HG02970 (cell line): ENCODE measurements around the gene HSPH1.

Experiments used
- ATAC-seq: cut with Tn5 transposase; IDR thresholded peaks from one replicate; pipeline ENCODE4 v1.9.1; 2021; ENCODE audit warnings: mild to moderate bottlenecking, moderate library complexity, moderate number of reproducible peaks; ENCODE audit not compliant: unreplicated experiment, low FRiP score

Gene HSPH1

GRCh38 chr13:31161557-31162150 lies at the start of gene HSPH1:
Gene HSPH1 (minus strand): TSS chr13:31161904. CDS start chr13:31161582, 322 bp downstream.
- peak; percentile 88 for ATAC-seq

DNA sequence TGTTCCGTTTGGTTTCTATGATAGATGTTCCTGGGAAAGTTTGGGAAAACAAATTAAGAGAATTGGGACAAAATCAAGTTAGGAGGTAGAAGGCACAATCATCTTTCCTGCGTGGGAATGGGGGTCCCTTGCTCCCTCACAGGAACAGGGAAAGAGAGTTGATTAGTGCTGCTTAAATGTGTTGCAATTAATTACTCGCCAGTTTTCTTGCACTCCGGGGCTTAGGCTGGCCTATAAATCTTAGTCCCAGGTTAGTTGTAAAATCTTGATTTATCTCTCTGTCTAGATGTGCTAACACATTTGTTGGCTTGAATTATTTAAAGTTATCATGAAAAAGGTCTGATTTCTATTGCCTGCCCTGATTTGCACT lies 48.1 kb upstream of the HSPH1 start:
- ATAC-seq, result no peak

DNA sequence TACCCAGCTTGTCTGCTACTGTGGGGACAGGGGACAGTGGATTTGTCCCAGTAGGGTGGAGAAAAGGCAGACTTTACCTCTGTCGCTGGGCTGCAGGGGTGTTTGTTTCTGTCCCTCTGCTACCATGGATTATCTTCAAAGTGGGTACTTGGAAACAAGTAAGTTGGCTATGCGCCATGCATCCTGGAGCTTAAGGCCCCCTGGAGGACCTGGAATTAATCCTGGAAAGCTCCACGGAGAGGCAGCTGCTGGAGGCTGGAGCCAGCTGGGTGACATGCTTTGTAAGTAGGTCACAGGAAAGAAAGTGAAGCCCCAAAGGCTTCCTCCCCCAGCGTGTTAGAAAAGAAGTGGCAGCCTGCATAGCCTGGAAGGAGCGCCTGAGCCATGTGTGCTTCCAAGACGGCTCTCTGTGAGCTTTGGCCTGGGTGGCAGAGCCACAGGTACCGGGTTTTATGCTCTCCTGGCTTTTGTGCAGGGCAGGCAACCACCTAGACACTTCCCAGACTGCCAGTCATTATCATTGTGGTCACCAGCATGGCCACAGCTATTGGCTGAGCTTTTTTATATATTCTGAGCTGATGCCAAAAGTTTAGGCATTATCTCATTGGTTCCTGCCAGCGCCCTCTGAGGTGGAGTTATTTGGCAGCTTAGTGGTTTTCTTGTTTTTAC lies 47.6 kb upstream of the HSPH1 start:
- ATAC-seq, result no peak

DNA sequence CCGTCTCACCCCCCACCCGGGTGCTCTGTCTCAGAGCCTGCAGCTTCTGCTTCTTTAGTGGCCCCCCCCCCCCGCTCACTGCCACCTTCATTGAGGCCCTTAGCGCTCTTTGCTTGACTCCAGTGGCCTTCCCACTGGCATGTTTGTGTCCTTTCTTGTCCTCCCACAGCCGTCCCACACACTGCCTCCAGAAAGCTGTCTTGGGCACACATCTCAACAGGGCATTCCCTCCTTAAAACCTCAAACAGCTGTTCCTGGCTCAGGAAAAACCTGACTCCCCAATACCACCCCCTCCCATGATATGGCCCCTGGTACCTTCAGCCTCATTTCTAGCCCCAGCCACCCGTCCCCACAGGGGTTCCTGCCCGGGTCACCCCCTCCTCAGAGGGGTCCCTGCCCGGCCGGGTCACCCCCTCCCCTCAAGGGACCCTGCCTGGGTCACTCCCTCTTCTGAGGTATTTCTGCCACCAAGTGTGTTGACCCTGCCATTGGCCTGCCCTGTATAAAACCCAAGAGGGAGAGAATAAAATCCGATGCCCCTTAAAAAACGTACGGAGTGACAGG lies 46.9 kb upstream of the HSPH1 start:
- ATAC-seq, result no peak

DNA sequence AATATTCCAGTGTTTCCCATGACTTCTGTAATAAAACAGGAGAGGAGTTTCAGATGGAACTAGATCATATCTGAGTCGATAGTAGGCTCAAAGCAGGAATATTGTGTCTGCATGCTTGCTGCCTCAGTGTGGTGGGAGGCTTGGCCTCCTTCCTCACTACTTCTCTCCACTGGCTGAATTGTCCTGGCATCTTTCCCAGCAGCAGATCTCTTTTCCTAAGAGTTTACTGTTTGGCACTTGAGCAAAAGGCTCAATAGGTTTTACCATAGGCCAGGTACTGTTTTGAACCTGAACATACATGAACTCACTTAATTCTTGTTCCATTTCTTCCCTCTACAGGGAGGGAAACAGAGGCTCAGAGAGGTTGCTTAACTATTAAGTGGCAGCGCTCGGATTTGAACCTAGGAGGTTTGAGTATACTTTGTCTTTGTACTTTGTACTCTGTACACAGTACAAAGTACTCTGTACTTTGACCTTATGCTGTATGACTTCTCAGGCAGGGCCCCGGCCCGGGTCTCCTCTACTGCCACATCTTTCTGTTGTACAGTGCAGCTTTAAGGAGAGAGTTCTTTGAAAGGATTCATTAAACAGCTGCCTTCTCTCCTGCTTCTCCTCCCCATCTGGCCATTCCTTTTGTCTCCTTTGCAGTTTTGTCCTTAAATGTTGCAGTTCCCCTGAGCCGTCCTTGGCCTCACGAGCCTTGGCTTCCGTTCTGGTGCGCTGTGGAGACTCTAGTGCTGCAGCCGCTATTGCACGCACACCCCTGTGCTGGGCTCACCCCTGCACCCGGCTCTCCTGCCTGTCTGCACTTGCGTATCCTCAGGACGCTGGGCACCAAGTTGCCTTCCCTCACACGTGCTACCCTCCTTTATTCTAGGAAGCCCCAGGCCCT lies 46.2 kb upstream of the HSPH1 start:
- ATAC-seq, result no peak

GRCh38 chr13:31204592-31204991 lies 42.9 kb upstream of the HSPH1 start:
- no peak for ATAC-seq

DNA sequence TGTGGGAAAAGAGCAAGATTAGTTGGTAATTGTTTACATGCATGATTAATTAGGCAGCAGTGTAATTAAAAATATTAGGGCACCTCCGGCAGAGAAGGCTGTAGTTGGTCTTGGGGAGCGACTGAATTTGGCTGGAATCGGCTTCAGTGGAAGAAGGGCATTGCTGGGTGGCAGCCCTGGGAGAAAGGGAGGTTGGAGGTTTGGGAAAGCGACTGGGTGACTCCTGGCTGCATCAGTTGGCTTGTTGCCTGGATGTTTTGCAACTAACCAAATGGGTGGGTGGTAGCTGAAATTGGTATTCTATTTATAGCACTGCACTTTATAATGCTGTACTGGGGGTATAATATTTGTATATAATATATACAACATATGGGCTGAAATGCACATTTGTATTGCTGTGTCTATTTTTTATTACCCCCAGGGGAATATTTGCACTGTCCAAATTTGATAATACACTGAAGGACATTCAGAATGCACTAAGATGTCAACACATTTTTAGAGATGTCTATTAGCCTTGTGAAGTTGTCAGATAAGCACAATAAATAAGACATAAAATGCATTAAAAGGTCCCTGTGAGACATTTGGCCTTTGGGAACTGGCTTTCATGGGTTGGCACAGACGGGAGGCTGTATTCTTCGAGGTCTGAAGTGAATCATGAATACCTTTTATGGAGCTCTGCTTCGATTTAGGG lies 39.8 kb upstream of the HSPH1 start:
- no peak for ATAC-seq

GRCh38 chr13:31200637-31200971 lies 38.9 kb upstream of the HSPH1 start:
- ATAC-seq, result peak; percentile 16

DNA sequence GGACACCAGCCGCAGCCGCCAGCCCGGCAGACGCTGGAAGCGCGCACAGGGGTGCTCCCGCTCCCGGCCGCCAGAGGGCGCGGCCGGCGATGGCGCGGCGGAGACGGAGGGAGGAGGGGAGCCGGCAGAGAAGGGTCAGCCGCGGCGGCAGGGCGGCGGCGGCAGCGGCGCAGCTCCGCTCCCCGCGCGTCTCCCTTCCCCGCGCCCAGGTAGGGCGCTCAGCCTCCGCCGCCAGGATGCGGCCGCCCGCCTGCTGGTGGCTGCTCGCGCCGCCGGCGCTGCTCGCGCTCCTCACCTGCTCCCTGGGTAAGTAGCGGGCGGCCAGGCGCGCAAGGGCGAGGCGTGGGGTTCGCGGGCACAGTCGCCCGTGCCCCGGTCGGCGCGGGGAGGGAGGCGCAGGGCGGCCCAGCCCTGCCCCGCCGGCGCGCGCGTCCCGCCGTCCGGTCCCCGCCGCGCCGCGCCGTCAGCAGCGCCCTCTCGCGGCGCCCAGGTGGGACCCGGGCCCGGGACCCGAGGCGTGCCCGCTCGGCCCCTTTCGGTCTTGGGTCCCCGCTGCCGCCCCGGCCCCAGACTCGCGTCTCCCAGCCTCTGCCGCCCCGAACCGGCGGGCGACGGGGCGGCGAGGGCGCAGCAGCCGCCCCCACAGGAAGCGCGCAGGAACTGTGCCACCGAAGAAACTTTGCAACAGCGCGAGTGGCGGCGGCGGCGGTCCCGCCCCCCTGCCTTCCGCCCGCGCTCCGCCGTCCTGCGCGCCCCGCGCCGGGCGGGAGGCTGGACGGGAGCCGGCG lies 38.3 kb upstream of the HSPH1 start, which contains the start of gene B3GLCT:
B3GLCT (plus strand) TSS at position 127 of the 788 bp plus-strand sequence; CDS start at position 237, 110 bp downstream.
- peak; percentile 91 for ATAC-seq

DNA sequence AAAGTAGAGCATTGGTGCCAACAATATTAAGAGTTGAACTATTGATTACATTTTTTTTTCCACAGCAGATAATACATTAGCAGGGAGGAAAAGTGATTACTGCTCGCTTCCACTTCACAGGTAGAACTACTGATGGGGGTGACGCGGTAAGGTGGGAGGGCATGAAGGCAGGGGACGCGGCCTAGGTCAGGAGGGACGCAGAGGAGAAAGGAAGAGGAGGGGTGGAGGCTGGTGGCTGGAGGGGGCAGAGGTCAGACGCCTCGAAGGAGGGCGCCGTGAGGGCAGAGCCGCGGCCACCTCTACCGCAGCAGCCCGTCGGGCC lies 37.8 kb upstream of the HSPH1 start:
- no peak for ATAC-seq

DNA sequence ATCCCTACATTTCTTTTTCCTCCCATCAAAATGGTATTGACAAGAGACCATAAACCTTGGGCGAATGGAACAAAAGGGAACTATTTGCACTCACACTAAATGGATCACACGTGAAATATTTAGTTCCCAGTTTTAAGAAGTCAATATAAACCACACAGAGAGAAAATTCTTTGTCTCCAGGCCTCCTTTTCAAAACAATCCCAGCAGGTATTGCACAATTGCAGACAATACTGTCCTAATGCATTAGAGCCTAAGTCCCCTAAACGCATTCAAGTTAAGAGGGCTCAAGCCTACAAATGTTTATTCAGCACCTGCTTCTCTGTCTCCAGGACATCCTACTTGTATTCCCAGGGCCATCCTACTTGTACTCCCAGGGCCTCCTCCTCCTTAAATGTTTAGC lies 36.8 kb upstream of the HSPH1 start:
- no peak for ATAC-seq

DNA sequence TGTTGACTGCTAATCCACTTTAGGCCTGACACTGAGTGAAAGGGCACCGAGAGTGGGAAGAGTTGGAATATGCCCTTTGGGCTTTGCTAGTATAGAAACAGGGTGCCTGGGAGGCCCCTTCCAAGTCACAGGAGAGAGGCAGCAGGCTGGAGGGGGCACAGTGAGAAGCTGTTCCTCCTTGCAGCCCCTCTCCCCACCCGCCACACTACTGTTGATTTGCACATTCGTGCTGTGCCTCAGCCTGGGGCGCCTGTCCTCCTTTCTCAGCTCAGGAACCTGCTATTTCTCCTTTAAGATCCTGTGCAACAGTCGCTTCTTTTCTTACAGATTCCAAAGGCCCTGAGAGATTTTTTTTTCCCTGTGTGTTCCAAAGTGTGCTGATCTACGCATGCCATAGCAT lies 35.3 kb upstream of the HSPH1 start:
- ATAC-seq, result no peak

GRCh38 chr13:31195616-31196015 lies 33.9 kb upstream of the HSPH1 start:
- ATAC-seq, result no peak

- ATAC-seq, result no peak
These were observed 30.6 kb upstream of the HSPH1 start for GRCh38 chr13:31192306-31192705.

DNA sequence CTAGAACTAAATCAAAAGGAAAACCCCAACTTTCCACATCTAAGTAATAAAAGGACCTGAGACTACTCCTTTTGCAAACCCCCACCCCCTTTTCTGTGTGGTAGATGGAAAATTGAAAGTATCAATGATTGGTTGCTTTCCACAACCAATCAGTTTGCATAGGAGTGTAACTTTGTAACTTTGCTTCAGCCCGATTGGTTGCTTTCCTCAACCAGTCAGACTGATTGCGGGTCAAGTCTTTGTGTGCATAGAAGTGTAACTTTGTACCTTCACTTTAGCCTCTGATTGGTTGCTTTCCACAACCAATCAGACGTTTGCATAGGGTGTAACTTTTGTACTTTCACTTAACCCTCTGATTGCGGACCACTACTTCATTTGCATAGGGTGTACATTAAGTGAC lies 30.0 kb upstream of the HSPH1 start:
- no peak for ATAC-seq

DNA sequence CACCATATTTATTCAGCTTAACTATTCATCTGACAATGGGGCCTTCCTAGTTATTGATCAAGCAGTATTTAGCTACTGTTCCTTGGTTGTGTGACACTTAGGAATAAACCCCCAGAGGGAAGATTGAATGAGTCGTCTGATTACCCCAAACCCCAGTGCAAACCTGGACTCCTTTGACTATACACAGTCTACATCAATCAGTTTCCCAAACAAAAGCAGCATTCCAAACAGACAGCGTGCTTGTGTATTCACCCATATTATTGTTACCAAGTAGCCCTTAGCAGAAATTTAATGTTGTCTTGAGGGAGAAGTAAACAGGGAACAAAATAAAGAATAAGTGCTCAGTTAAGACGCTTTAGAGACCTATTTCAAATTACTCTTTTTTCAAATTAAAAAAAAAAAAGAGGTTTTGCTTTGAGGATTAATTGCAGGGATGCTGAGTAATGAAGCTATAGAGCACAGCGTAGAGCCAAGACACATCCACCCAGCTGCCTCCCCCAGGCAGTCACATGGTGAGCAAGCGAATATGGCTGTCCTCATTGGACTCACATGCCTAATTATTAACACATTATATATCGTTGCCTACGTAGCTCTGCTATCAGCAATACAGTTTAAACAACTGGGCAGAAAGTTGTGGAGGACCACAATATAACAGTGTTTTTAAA lies 23.4 kb upstream of the HSPH1 start:
- ATAC-seq, result no peak

DNA sequence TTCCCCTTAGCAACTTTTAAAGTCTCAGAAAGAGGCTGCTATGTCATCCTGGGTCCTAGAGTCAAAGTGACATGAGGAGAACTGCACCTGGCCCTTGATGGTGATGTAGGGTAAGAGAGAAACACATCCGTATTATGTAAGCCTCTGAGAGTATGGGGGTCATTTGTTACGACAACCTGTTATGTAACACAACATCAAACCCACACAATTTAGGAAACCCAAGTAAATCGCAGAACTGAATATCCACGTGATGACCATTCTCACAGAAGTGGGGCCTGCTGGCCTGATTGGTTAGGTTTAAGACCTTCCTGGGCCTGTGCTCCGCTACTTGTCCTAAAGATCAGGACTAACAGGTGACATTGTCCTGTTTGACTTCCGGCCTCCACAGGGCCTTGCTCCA lies 22.7 kb upstream of the HSPH1 start:
- ATAC-seq, result no peak

GRCh38 chr13:31182987-31183386 lies 21.3 kb upstream of the HSPH1 start:
- no peak for ATAC-seq

DNA sequence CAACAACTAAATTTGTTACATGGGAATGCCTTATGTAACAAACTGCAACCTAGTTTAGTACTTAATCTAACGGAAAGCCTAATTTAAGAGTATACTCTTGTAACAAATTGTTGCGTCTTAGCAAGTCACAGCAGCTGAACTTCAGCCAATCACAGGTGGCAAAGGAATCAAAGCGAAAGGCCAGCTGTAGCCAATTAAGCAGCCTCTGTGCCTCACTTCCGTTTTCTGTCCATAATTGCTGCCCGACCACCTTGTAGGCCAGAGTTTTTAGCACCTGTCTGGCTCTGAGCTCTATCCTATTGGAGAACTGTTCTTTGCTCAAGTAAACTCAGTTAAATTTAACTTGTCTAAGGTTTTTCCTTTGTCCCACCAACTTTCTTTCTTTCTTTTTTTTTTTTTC lies 18.1 kb upstream of the HSPH1 start:
- no peak for ATAC-seq
